Daoy (cell line): ENCODE results near the gene PNPLA6. TPM values are rescaled to one million over a fixed set of nuclear protein-coding genes. Genes with fewer than 3 reads are reported as not detected.

Experiments
- DNase-seq: peaks from one replicate; pipeline ENCODE4 v3.0.0-alpha.2; 2015; ENCODE audit warnings: low read depth
- total RNA-seq: library from RNA; depleted of rRNA; stranded (reverse); fragments of >200 nt; shearing (Covaris generic); gene quantifications from 2 replicates; pipeline ENCODE4 v1.2.3, GENCODE V29; 2014

PNPLA6 gene
- total RNA-seq, 1 experiment from 2014 or later, result 40.5 TPM

GRCh38 chr19:7515645-7516151, 19.8 kb upstream of the PNPLA6 start, which contains the start of gene ZNF358:
Gene ZNF358 (plus strand): TSS chr19:7516103. CDS start chr19:7519243, 3,140 bp downstream.
- peak; percentile 82 for DNase-seq

- no peak for DNase-seq
Observed at GRCh38 chr19:7516333-7516732, 19.2 kb upstream of the PNPLA6 start.

- DNase-seq, result no peak
Observed at GRCh38 chr19:7516878-7517277, 18.6 kb upstream of the PNPLA6 start.

- no peak for DNase-seq
Observed at GRCh38 chr19:7519361-7520130, 16.0 kb upstream of the PNPLA6 start.

GRCh38 chr19:7520131-7521051, 15.1 kb upstream of the PNPLA6 start:
- no peak for DNase-seq

GRCh38 chr19:7521551-7522071, 13.9 kb upstream of the PNPLA6 start:
- no peak for DNase-seq

GRCh38 chr19:7522072-7522922, 13.2 kb upstream of the PNPLA6 start, which contains the start of gene MCOLN1:
Gene MCOLN1 (plus strand): TSS chr19:7522624. CDS start chr19:7522751, 127 bp downstream.
- peak; percentile 99 for DNase-seq

GRCh38 chr19:7522923-7523667, 12.4 kb upstream of the PNPLA6 start:
- DNase-seq, result no peak

GRCh38 chr19:7524523-7524922, 11.0 kb upstream of the PNPLA6 start:
- DNase-seq, result no peak

GRCh38 chr19:7524992-7525739, 10.4 kb upstream of the PNPLA6 start:
- no peak for DNase-seq

GRCh38 chr19:7526059-7526929, 9.2 kb upstream of the PNPLA6 start:
- no peak for DNase-seq

GRCh38 chr19:7527516-7528191, 7.9 kb upstream of the PNPLA6 start:
- no peak for DNase-seq

- no peak for DNase-seq
Observed at GRCh38 chr19:7528192-7528519, 7.4 kb upstream of the PNPLA6 start.

GRCh38 chr19:7528522-7529245, 6.8 kb upstream of the PNPLA6 start:
- no peak for DNase-seq

GRCh38 chr19:7529246-7529600, 6.3 kb upstream of the PNPLA6 start:
- DNase-seq, result no peak

GRCh38 chr19:7529610-7530490, 5.7 kb upstream of the PNPLA6 start:
- no peak for DNase-seq
